GM18951 (cell line): ENCODE results near the gene OSGEP.

ENCODE experiments used
- POLR2A ChIP-seq: IDR thresholded peaks from 4 replicates; pipeline ENCODE4 v1.6.1; 2011; ENCODE audit warnings: mild to moderate bottlenecking; ENCODE audit not compliant: insufficient read length, insufficient read depth; ENCODE audit errors: extremely low read depth
- in situ Hi-C: fragments of 300-500 bp; cut with MboI; formaldehyde crosslinking; loops from one replicate; pipeline ENCODE4 v1.12.0; 2022; ENCODE audit warnings: low sequenced_read_pairs, mixed read lengths, inconsistent platforms; ENCODE audit not compliant: unreplicated experiment

OSGEP gene

DNA sequence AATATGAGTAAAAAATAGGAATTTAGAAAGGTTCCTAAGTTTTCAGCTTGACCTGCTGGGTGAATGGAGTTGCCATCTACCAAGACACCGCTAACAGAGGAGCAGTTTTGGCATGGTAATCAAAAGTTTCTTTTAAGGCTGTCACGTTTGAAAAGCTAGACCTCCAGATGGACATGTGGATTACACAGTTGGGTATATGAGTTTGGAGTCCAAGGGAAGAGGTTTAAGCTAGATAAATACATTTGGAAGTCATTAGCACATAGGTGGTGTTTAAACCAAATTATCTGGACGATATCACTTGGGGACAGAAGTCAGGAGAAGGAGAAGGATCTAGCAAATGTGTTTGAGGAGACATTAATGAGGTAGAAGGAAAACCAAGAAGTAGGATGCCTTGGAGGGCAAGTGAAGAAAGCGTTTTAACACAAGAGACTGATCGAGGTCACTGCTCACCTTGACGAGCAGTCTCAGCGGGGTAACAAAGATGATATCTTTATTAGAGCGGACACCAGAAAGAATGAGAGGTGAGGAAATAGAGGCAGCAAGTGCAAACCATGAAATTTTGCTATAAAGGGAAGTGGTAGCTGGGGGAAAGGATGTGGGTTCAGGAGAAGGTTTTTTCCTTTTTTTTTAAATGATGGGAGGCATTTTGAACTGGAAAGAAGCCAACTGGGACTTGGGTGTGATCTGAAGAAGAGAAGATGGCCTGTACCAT, 32.2 kb upstream of the OSGEP start:
- in situ Hi-C loops, result no loop called here
- TF ChIP-seq POLR2A, result no peak

- in situ Hi-C loops, result no loop called here
These were observed 31.3 kb upstream of the OSGEP start for GRCh38 chr14:20485900-20486299.

GRCh38 chr14:20482382-20482781, 27.8 kb upstream of the OSGEP start:
- TF ChIP-seq POLR2A, result no peak
- in situ Hi-C loops, result no loop called here

More at GRCh38 chr14:20485900-20486299, 31.3 kb upstream of the OSGEP start:
- TF ChIP-seq POLR2A, result no peak

GRCh38 chr14:20478894-20479293, 24.3 kb upstream of the OSGEP start:
- in situ Hi-C loops, result no loop called here
- TF ChIP-seq POLR2A, result no peak

- in situ Hi-C loops, result no loop called here
- TF ChIP-seq POLR2A, result no peak
These were observed 22.7 kb upstream of the OSGEP start for GRCh38 chr14:20477211-20477876.

- in situ Hi-C loops, result no loop called here
- TF ChIP-seq POLR2A, result no peak
These were observed 22.2 kb upstream of the OSGEP start for GRCh38 chr14:20476776-20477175.

DNA sequence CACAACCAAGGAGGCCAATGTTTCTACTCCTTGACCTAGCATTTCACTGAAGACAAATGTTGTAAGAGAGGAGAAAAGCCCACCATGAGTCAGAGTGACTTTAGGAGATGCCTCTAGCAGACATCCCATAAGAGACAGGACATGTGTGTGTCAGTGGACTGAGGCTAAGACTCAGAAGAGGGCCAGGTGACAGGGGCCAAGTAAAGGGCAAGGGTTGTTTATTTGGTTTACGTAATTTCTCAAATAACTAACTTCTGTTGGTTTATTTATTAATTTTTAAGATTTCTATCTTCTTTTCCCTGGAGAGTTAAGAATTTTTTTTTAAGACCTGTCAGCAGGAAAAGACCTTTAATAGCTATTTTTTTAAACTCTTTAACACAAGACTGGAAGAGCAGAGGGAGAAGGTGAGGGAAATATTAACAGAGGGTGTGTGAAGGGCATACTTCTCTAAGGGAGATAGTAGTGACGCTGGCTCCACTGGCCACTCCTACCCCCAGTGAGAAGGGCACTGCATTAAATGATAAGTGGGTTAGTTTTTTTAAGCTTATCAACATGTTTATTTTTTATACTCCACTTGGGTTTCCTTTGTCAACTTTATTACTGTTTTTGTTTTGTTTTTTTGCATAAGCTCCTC, 18.0 kb upstream of the OSGEP start:
- in situ Hi-C loops, result no loop called here
- no peak for TF ChIP-seq POLR2A

DNA sequence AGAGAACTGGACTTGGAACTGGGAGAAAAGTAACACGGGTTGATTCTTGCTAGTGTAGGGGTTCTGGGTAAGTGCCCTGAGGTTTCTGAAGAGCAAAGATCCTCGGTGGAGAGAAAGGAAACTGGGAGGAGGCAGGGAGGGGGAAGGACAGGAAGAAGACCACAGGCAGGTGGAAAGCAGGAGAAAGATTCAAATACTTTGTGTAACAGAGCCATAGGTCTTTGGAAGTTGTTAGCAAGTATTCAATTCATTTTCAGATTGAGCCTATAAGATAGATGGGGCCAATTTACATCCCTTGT, 15.9 kb upstream of the OSGEP start:
- no peak for TF ChIP-seq POLR2A
- in situ Hi-C loops, result no loop called here

- TF ChIP-seq POLR2A, result no peak
- in situ Hi-C loops, result no loop called here
These were observed 15.4 kb upstream of the OSGEP start for GRCh38 chr14:20469890-20470602.

GRCh38 chr14:20469242-20469889, 14.8 kb upstream of the OSGEP start, which contains the start of gene PNP:
Gene PNP (plus strand): TSS chr14:20469406. CDS start chr14:20469525, 119 bp downstream.
- TF ChIP-seq POLR2A, result peak; percentile 100
- in situ Hi-C loops, result no loop called here

GRCh38 chr14:20468764-20469241, 14.2 kb upstream of the OSGEP start:
- in situ Hi-C loops, result no loop called here
- no peak for TF ChIP-seq POLR2A

DNA sequence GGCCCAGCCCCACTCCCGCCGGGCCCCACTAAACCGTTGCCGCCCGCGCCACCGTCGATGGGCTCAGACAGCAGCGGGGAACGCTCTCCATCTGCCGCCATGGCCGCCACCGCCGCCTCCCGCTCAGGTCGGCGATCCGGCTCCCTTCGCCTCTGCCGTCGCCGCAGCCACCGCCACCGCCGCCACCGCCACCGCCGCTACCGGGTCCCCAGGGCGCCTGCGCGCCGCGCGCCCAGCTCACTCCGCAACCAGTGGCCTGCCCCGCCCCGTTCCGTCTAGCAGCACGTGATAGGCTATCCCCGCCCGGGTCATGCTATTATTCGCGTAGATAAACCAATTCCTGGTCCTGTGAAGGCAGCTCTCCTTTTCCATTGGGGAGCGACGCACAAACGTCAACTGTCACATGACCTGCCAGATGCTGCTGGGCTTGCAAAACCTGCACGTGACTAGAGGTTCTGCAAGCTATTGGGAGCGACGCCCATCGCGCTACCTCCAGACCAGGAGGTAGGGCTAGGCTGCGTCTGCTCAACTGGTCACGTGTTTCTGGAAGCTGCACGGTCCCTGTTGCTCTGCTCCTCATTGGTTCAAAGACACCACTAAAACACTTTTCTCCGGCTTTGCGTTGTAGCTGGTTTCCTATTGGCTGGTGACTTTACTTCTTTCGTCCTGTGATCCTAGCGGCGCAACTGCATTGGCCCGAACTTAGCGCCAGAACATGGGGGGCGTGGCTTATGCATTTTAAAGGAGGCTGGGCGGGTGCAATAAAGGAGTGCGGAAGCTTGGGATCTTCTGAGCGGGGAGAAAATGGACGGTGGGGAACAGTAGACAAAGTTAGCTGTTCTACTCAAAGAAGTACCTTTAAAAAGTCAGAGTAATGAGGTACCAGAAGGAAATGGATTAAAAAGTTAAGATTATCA, 6.9 kb upstream of the OSGEP start, which contains the start of gene PIP4P1:
PIP4P1 (minus strand) TSS at position 210 of the 917 bp plus-strand sequence; CDS start at position 101, 109 bp downstream.
- in situ Hi-C loops, result no loop called here
- peak; percentile 80 for TF ChIP-seq POLR2A
